Activated CD8-positive, alpha-beta T cell treated with anti-CD3 and anti-CD28 coated beads for 36 hours (primary cell): ENCODE measurements around the gene FRRS1L. TPM values are rescaled to one million over a fixed set of nuclear protein-coding genes. Genes with fewer than 3 reads are reported as not detected.
"Not testable (repeated sequence)": the region's sequence is repeated elsewhere in the genome, so short reads cannot be mapped to it uniquely, and the experiment has no call there.

Experiments used
- ATAC-seq: fragments of 200-7000 bp; cut with Tn5 transposase; one replicate; pipeline ENCODE4 v1.10.0; 2021; ENCODE audit warnings: mild to moderate bottlenecking, moderate library complexity
- CTCF ChIA-PET: fragments of 350-600 bp; sonication (Branson Sonifier 250); formaldehyde crosslinking; loops from one replicate; lab custom pipeline; 2021; ENCODE audit warnings: antibody characterized with exemption; lab: Charles Lee
- POLR2A ChIA-PET: fragments of 350-600 bp; sonication (Branson Sonifier 250); formaldehyde crosslinking; loops from one replicate; lab custom pipeline; 2021; ENCODE audit warnings: antibody characterized with exemption; lab: Charles Lee
- DNase-seq: peaks from one replicate; pipeline ENCODE4 v3.0.0-alpha.2; 2020
- H3K27ac Mint-ChIP-seq: one replicate; pipeline ENCODE4 v1.8.0; 2021; ENCODE audit warnings: mild to moderate bottlenecking, mixed read lengths
- H3K27me3 Mint-ChIP-seq: one replicate; pipeline ENCODE4 v1.8.0; 2021; ENCODE audit warnings: mixed read lengths
- H3K36me3 Mint-ChIP-seq: one replicate; pipeline ENCODE4 v1.8.0; 2021; ENCODE audit warnings: low read depth, mixed read lengths
- H3K4me1 Mint-ChIP-seq: one replicate; pipeline ENCODE4 v1.8.0; 2021; ENCODE audit warnings: low read depth, mixed read lengths
- H3K4me3 Mint-ChIP-seq: one replicate; pipeline ENCODE4 v1.8.0; 2021; ENCODE audit warnings: mild to moderate bottlenecking, moderate library complexity, mixed read lengths
- H3K9me3 Mint-ChIP-seq: one replicate; pipeline ENCODE4 v1.8.0; 2021; ENCODE audit warnings: mixed read lengths
- intact Hi-C: fragments of 100-400 bp; cut with micrococcal nuclease; formaldehyde crosslinking; loops from one replicate; pipeline ENCODE4 v1.10.0; 2022
- total RNA-seq, 2 experiments: library from RNA; stranded (reverse); gene quantifications; one replicate each; pipeline ENCODE4 v1.2.3, GENCODE V29; 2021
- TF ChIP-seq, protein P1 (sequence below): fragments of 200-600 bp; IDR thresholded peaks from one replicate; pipeline ENCODE4 v1.8.0; 2022; ENCODE audit warnings: antibody characterized with exemption, mild to moderate bottlenecking

Gene FRRS1L
- total RNA-seq, 2 experiments from 2014 or later: not detected

- Mint-ChIP-seq H3K4me3 (no peak overlapping the region), H3K27me3 (no peaks in the 10 kb centered on the region), H3K9me3 (no peaks in the 10 kb centered on the region), H3K4me1 (no peaks in the 10 kb centered on the region), H3K36me3 (no peaks in the 10 kb centered on the region), H3K27ac (no peak overlapping the region)
- POLR2A ChIA-PET: interaction anchor here (1.1 kb wide), 1 partner anchor 10 kb away, joined by 3 read pairs; the partner anchor contains the start of gene TMEM245
- CTCF ChIA-PET: no interaction called here
- intact Hi-C loops: no loop called here
- TF ChIP-seq, protein P1, sequence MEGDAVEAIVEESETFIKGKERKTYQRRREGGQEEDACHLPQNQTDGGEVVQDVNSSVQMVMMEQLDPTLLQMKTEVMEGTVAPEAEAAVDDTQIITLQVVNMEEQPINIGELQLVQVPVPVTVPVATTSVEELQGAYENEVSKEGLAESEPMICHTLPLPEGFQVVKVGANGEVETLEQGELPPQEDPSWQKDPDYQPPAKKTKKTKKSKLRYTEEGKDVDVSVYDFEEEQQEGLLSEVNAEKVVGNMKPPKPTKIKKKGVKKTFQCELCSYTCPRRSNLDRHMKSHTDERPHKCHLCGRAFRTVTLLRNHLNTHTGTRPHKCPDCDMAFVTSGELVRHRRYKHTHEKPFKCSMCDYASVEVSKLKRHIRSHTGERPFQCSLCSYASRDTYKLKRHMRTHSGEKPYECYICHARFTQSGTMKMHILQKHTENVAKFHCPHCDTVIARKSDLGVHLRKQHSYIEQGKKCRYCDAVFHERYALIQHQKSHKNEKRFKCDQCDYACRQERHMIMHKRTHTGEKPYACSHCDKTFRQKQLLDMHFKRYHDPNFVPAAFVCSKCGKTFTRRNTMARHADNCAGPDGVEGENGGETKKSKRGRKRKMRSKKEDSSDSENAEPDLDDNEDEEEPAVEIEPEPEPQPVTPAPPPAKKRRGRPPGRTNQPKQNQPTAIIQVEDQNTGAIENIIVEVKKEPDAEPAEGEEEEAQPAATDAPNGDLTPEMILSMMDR: no peak
- DNase-seq (no peak), ATAC-seq (no peak)
Observed at GRCh38 chr9:109129470-109130197, 37.4 kb downstream of the FRRS1L start.

DNA sequence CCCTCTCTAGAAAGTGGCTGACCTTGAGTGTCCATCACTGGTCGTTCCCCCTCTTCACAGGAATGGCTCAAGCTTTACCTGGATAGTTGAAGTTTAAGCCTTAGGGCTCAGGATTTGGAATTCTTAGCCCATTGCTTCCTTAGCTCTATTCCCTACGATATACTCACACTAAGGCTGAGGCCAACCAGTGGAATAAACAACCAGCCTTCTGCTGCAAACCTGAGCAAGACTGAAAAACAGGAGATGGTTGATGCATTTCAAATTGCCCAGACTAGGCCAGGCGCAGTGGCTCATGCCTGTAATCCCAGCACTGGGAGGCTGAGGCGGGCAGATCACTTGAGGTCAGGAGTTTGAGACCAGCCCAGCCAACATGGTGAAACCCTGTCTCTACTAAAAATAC, 40.4 kb downstream of the FRRS1L start:
- DNase-seq, H3K27me3 Mint-ChIP-seq, H3K9me3 Mint-ChIP-seq, ATAC-seq, intact Hi-C loops, CTCF ChIA-PET, POLR2A ChIA-PET, H3K27ac Mint-ChIP-seq, H3K4me1 Mint-ChIP-seq, H3K36me3 Mint-ChIP-seq, H3K4me3 Mint-ChIP-seq: not testable (repeated sequence)

DNA sequence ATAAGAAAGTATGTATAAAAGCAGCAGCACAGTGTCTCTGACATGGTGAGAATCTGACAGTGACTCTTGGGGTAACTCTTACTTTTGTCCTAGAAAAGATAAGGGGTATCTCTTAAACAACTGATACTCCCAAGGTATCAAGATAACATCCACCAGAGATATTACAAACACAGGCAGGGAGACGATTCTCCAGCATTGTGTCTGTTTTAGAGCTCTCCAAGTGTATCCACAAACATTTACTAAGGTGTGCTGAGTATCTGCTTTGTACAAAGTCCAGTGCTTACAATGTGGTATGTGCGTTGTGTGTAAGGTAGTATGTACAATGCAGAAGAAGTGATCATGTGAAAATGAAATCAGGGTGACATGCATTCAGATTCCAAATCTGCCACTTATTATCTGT, 42.9 kb downstream of the FRRS1L start:
- Mint-ChIP-seq H3K27me3 (no peaks in the 10 kb centered on the region), H3K9me3 (no peaks in the 10 kb centered on the region), H3K27ac (no peak overlapping the region), H3K4me1 (peaks cover 11% of the 10 kb centered on the region), H3K4me3 (no peak overlapping the region), H3K36me3 (no peaks in the 10 kb centered on the region)
- ATAC-seq (no peak), DNase-seq (no peak)
- CTCF ChIA-PET: interaction anchor here (1.1 kb wide), 1 partner anchor 15 kb away, joined by 3 read pairs; no protein-coding TSS in a partner anchor
- TF ChIP-seq, protein P1: no peak
- intact Hi-C loops: no loop called here
- POLR2A ChIA-PET: no interaction called here

- no peak overlapping the region for H3K4me3 Mint-ChIP-seq
- DNase-seq (no peak), ATAC-seq (no peak)
- CTCF ChIA-PET: no interaction called here
- H3K9me3 Mint-ChIP-seq: no peaks in the 10 kb centered on the region
- intact Hi-C loops: no loop called here
- POLR2A ChIA-PET: no interaction called here
- peaks cover 1% of the 10 kb centered on the region for H3K36me3 Mint-ChIP-seq
- H3K27me3 Mint-ChIP-seq: no peaks in the 10 kb centered on the region
- no peak overlapping the region for H3K27ac Mint-ChIP-seq
- TF ChIP-seq, protein P1: no peak
- peaks cover 14% of the 10 kb centered on the region for H3K4me1 Mint-ChIP-seq
Observed at GRCh38 chr9:109122726-109123621, 44.1 kb downstream of the FRRS1L start.

DNA sequence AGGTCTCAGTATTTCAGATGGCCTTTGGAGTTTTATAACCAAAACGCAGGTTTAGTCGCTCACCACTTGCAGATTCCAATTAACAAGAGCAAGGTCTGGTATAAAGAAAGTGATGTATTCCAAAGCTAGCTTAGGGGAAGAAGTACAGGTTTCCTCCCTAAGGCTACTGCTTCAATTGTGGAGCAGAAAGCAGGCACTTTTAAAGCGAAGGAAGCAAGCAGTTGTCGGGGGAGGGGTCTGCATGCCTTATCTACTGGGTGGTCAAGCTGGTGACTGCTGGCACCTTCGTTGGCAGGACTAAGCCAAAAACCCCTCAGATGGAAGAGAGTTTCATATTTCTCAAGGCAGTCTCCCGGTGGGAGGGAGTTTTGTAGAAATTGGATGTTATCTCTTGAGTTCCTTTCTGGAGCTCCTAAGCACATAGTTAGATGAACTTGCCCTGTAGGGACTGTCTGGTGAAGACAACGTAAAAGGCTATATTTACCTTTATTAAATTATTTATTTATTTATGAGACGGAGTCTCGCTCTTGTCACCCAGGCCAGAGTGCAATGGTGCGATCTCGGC, 45.7 kb downstream of the FRRS1L start:
- DNase-seq: no peak
- H3K4me1 Mint-ChIP-seq: peaks cover 27% of the 10 kb centered on the region
- TF ChIP-seq, protein P1: no peak
- H3K4me3 Mint-ChIP-seq: no peak overlapping the region
- ATAC-seq: no peak
- H3K27me3 Mint-ChIP-seq: no peaks in the 10 kb centered on the region
- no peak overlapping the region for H3K27ac Mint-ChIP-seq
- ChIA-PET CTCF (no interaction called here), POLR2A (no interaction called here)
- intact Hi-C loops: no loop called here
- peaks cover 14% of the 10 kb centered on the region for H3K36me3 Mint-ChIP-seq
- H3K9me3 Mint-ChIP-seq: no peaks in the 10 kb centered on the region
